CD8-positive, alpha-beta memory T cell (primary cell): Measurements from ENCODE around the gene CCL21. TPM values are rescaled to one million over a fixed set of nuclear protein-coding genes. Genes with fewer than 3 reads are reported as not detected.

Experiments used
- CTCF ChIA-PET: fragments of 350-600 bp; sonication (Branson Sonifier 250); formaldehyde crosslinking; loops from one replicate; lab custom pipeline; 2021; ENCODE audit warnings: antibody characterized with exemption; lab: Charles Lee
- POLR2A ChIA-PET: fragments of 350-600 bp; sonication (Branson Sonifier 250); formaldehyde crosslinking; loops from one replicate; lab custom pipeline; 2021; ENCODE audit warnings: antibody characterized with exemption; lab: Charles Lee
- DNase-seq, 5 donors: peaks; one replicate each; pipeline versions ENCODE4 v3.0.0 to v3.0.0-alpha.2; 2020 to 2022; ENCODE audit warnings: mixed read lengths in 1 of 5
- H3K27ac ChIP-seq: one replicate; pipeline ENCODE4 v1.7.0; 2013; ENCODE audit warnings: low read depth, mild to moderate bottlenecking, low read length, moderate library complexity
- H3K27me3 ChIP-seq: 2 replicates; pipeline ENCODE4 v1.7.0; 2013; ENCODE audit warnings: low read length, mild to moderate bottlenecking; ENCODE audit not compliant: insufficient read depth, poor library complexity, severe bottlenecking
- H3K36me3 ChIP-seq: 2 replicates; pipeline ENCODE4 v1.7.0; 2013; ENCODE audit warnings: mild to moderate bottlenecking, low read length, moderate library complexity; ENCODE audit not compliant: insufficient read depth
- H3K4me1 ChIP-seq: 2 replicates; pipeline ENCODE4 v1.7.0; 2013; ENCODE audit warnings: mild to moderate bottlenecking, low read length, moderate library complexity; ENCODE audit not compliant: insufficient read depth
- H3K4me3 ChIP-seq: 2 replicates; pipeline ENCODE4 v1.7.0; 2013; ENCODE audit warnings: mild to moderate bottlenecking, low read length
- H3K9me3 ChIP-seq: 2 replicates; pipeline ENCODE4 v1.7.0; 2013; ENCODE audit warnings: mild to moderate bottlenecking, low read length
- H3K27ac Mint-ChIP-seq, 8 donors: one replicate each; pipeline ENCODE4 v1.8.0; 2020 to 2021; ENCODE audit warnings: mixed read lengths in 8 of 8, mild to moderate bottlenecking in 6 of 8, inconsistent platforms in 3 of 8, moderate library complexity in 3 of 8
- H3K27me3 Mint-ChIP-seq, 2 donors: one replicate each; pipeline ENCODE4 v1.8.0; 2020 to 2021; ENCODE audit warnings: mixed read lengths in 2 of 2, mild to moderate bottlenecking in 1 of 2, moderate library complexity in 1 of 2
- H3K36me3 Mint-ChIP-seq, 3 donors: one replicate each; pipeline ENCODE4 v1.8.0; 2020 to 2021; ENCODE audit warnings: mixed read lengths in 3 of 3, inconsistent platforms in 1 of 3, mild to moderate bottlenecking in 1 of 3
- H3K4me1 Mint-ChIP-seq, 3 donors: one replicate each; pipeline ENCODE4 v1.8.0; 2020 to 2021; ENCODE audit warnings: mixed read lengths in 3 of 3, inconsistent platforms in 1 of 3, mild to moderate bottlenecking in 1 of 3
- H3K4me3 Mint-ChIP-seq, 7 donors: one replicate each; pipeline ENCODE4 v1.8.0; 2020 to 2021; ENCODE audit warnings: mixed read lengths in 7 of 7, mild to moderate bottlenecking in 6 of 7, moderate library complexity in 4 of 7, inconsistent platforms in 2 of 7
- H3K9me3 Mint-ChIP-seq, 5 donors: one replicate each; pipeline ENCODE4 v1.8.0; 2020 to 2022; ENCODE audit warnings: mixed read lengths in 5 of 5, mild to moderate bottlenecking in 3 of 5, moderate library complexity in 2 of 5, inconsistent platforms in 1 of 5
- polyA plus RNA-seq: library from polyadenylated mRNA; unstranded; fragments of 300-500 nt; fragmentation: Illumina TruSeq; gene quantifications from one replicate; pipeline ENCODE4 v1.2.3, GENCODE V29; 2021
- total RNA-seq, 2 experiments: library from RNA; stranded (reverse); gene quantifications; one replicate each; pipeline ENCODE4 v1.2.3, GENCODE V29; 2021

The CCL21 gene
- total and polyA plus RNA-seq, 3 experiments from 2014 or later, result not detected

DNA sequence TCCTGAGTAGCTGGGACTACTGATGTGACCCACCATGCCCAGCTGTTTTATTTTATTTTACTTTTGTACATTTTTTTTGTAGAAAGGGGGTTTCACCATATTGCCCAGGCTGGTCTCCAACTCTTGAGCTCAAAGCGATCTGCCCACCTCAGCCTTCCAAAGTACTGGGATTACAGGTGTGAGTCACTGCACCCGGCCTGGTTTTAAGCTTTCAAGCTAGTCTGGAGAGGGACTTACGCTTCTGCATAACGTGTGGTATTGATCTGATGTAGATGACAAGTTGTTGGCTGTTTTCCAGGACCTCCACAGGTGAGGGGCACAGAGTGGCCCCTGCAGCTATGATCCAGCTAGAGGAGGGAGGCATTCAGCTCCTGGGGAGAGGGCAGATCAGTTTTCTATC is 6.8 kb upstream of the CCL21 start:
- CTCF ChIA-PET, result interaction anchor here (1.7 kb wide), 2 partner anchors 14 to 16 kb away, joined by 4 to 7 read pairs; no protein-coding TSS in a partner anchor

DNA sequence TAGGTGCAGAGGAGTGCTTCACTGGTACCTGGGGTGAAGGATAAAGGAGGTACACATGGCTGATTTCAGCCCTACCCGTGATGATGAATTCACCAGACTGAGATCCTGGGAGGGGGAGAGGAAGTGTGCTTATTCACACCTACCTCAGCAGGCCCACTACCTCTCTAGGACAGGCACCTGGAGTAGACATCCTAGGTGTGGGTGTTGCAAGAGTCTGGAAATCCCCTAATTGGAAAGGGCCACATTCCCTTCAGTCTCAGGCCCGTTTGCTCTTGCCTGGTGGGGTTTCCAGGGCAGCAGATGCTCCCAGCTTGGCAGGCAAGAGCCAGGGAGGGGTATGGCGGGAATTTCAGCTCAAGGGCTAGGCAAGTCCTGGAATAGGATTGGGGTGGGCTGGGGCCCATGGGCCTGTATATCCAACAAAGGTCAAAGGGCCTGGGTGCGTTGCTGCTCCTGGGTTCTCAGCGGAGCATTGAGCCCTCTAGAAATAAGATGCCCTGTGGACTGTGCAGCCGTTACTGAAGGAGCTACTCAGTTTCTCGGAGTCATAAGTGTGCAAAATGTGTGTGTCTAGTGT is 5.8 kb upstream of the CCL21 start:
- Histone ChIP-seq H3K27me3 (no peaks in the 10 kb centered on the region), H3K4me1 (no peaks in the 10 kb centered on the region), H3K9me3 (no peaks in the 10 kb centered on the region), H3K27ac (no peak overlapping the region), H3K4me3 (no peak overlapping the region), H3K36me3 (no peaks in the 10 kb centered on the region)
- Mint-ChIP-seq H3K4me3 (no peak overlapping the region), H3K36me3 (no peaks in the 10 kb centered on the region), H3K27ac (no peak overlapping the region), H3K4me1 (no peaks in the 10 kb centered on the region), H3K27me3 (peaks cover 26 to 32% of the 10 kb centered on the region in 2 donors), H3K9me3 (no peaks in the 10 kb centered on the region)
- DNase-seq, result no peak
- CTCF ChIA-PET, result interaction anchor here (0.6 to 1.7 kb wide), 3 partner anchors 13 to 76 kb away, joined by 3 to 7 read pairs (median 4); no protein-coding TSS in a partner anchor
- POLR2A ChIA-PET, result no interaction called here

More for the DNA sequence above, 6.8 kb upstream of the CCL21 start:
- H3K27me3 Mint-ChIP-seq, result peaks cover 28 to 30% of the 10 kb centered on the region in 2 donors
- no peaks in the 10 kb centered on the region for H3K4me1 Mint-ChIP-seq
- Histone ChIP-seq H3K36me3 (no peaks in the 10 kb centered on the region), H3K4me3 (no peak overlapping the region), H3K27me3 (no peaks in the 10 kb centered on the region), H3K4me1 (no peaks in the 10 kb centered on the region), H3K9me3 (no peaks in the 10 kb centered on the region), H3K27ac (no peak overlapping the region)
- no peak overlapping the region for H3K27ac Mint-ChIP-seq
- no peak for DNase-seq
- no peaks in the 10 kb centered on the region for H3K9me3 Mint-ChIP-seq
- POLR2A ChIA-PET, result no interaction called here
- no peaks in the 10 kb centered on the region for H3K36me3 Mint-ChIP-seq
- H3K4me3 Mint-ChIP-seq, result no peak overlapping the region

DNA sequence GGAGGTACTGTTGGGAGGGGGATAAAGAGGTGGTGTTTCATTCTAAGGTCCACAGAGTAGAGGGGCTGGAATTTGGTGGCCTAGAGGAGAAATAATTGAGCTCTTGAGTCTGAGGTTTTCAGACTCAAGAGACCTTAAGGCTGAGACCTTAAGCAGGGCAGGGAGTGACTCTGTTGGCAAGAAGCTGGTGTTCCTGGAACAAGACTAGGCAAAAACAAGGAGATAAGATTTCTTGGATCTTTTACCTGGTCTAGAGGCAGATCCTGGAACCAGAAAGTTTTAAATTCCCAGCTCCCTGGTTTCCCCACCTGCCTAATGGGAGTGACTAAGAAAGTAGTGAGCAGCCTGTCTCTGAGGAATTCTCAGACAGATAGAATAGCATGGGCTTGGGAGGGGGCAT is 4.1 kb upstream of the CCL21 start:
- Mint-ChIP-seq H3K4me3 (no peak overlapping the region), H3K27ac (no peak overlapping the region), H3K36me3 (no peaks in the 10 kb centered on the region), H3K4me1 (no peaks in the 10 kb centered on the region), H3K27me3 (peaks cover 25 to 32% of the 10 kb centered on the region in 2 donors), H3K9me3 (no peaks in the 10 kb centered on the region)
- no peak overlapping the region for H3K27ac ChIP-seq
- no peaks in the 10 kb centered on the region for H3K9me3 ChIP-seq
- ChIA-PET CTCF (interaction anchor here (1.1 to 5.7 kb wide), 2 partner anchors 8 to 12 kb away, joined by 3 to 30 read pairs; no protein-coding TSS in a partner anchor), POLR2A (no interaction called here)
- no peaks in the 10 kb centered on the region for H3K36me3 ChIP-seq
- DNase-seq, result no peak
- H3K27me3 ChIP-seq, result no peaks in the 10 kb centered on the region
- no peak overlapping the region for H3K4me3 ChIP-seq
- H3K4me1 ChIP-seq, result no peaks in the 10 kb centered on the region

DNA sequence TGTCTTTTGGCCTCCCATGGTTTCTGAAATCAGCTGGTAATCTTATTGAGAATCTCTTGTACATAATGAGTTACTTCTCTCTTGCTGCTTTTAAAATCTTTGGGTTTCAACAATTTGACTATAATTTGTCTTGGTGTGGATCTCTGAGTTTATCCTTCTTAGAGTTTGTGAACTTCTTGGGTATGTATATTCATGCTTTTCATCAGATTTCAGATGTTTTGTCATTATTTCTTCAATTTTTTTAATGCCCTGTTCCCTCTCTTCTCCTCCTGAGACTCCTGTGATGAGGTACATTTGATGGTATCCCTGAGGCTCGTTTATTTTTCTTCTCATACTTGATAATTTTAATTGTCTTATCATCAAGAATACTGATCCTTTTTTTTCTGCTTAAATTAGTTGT is 2.2 kb upstream of the CCL21 start:
- Mint-ChIP-seq H3K27ac (no peak overlapping the region), H3K36me3 (no peaks in the 10 kb centered on the region), H3K27me3 (peaks cover 19 to 27% of the 10 kb centered on the region in 2 donors), H3K4me1 (no peaks in the 10 kb centered on the region), H3K4me3 (no peak overlapping the region), H3K9me3 (no peaks in the 10 kb centered on the region)
- Histone ChIP-seq H3K27ac (no peak overlapping the region), H3K36me3 (no peaks in the 10 kb centered on the region), H3K9me3 (no peaks in the 10 kb centered on the region), H3K4me1 (no peaks in the 10 kb centered on the region), H3K4me3 (no peak overlapping the region), H3K27me3 (no peaks in the 10 kb centered on the region)
- ChIA-PET CTCF (interaction anchor here (5.7 kb wide), 1 partner anchor 10 kb away, joined by 30 read pairs; no protein-coding TSS in a partner anchor), POLR2A (no interaction called here)
- no peak for DNase-seq

DNA sequence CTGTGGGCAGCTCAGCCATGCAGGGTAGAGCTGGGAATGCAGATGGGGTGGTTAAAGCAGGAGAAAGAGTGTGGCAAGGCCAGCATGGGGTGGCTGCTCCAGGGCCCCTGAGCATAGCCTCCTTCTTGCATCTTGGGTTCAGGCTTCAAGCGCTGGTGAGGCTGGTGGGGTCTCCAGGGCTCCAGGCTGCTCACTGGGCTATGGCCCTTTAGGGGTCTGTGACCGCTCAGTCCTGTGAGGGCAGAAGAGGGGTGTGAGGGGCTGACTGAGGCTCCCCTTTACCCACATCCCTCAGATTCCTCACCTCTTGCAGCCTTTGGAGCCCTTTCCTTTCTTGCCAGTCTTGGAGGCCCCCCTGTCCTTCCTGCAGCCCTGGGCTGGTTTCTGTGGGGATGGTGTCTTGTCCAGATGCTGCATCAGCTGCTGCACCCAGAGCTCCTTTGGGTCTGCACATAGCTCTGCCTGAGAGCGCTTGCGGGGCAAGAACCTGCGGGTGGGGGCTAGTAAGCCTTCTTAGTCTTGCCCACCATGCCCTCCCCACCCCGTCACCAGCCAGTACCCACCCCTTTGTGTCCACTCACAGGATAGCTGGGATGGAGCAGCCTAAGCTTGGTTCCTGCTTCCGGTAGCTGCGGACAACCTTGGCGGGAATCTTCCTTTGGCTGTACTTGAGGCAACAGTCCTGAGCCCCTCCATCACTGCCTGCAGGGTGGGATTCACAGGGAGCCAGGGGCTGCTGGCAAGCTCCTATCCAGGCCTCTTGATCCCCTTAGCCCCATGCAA is 549 bp downstream of the CCL21 start:
- CTCF ChIA-PET, result interaction anchor here (1.1 to 5.7 kb wide), 2 partner anchors 7 to 105 kb away, joined by 4 to 30 read pairs; no protein-coding TSS in a partner anchor
- Mint-ChIP-seq H3K4me3 (no peak overlapping the region), H3K36me3 (no peaks in the 10 kb centered on the region), H3K27ac (no peak overlapping the region), H3K9me3 (no peaks in the 10 kb centered on the region), H3K27me3 (peaks cover 10 to 17% of the 10 kb centered on the region in 2 donors), H3K4me1 (no peaks in the 10 kb centered on the region)
- Histone ChIP-seq H3K36me3 (no peaks in the 10 kb centered on the region), H3K4me3 (no peak overlapping the region), H3K27me3 (no peaks in the 10 kb centered on the region), H3K4me1 (no peaks in the 10 kb centered on the region), H3K9me3 (no peaks in the 10 kb centered on the region), H3K27ac (no peak overlapping the region)
- POLR2A ChIA-PET, result no interaction called here
- DNase-seq, result no peak

DNA sequence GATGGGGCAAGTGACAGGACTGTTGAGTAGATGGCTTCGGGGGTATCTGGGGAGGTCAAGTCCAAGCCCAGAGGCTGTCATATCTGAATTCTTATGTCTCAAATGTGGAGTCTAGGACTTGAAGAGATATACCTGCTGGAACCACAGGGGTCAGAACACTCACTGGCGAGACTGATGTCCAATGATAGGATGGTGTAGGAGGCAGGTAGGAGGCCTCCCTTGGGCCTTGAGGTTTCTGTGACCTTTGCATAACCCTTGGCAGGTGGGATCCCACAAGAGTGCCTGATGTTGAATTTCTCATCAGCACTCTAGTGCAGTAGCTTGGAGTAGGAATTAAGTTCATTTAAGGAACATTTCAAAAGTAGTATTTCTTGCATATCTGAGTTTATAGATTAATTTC is 2.8 kb downstream of the CCL21 start:
- Histone ChIP-seq H3K27me3 (no peaks in the 10 kb centered on the region), H3K27ac (no peak overlapping the region), H3K4me1 (no peaks in the 10 kb centered on the region), H3K9me3 (no peaks in the 10 kb centered on the region), H3K36me3 (no peaks in the 10 kb centered on the region), H3K4me3 (no peak overlapping the region)
- Mint-ChIP-seq H3K36me3 (no peaks in the 10 kb centered on the region), H3K27ac (no peak overlapping the region), H3K4me1 (peaks cover under 1 to 2% (median 1%) of the 10 kb centered on the region in 3 donors), H3K27me3 (peaks cover 3 to 4% of the 10 kb centered on the region in 2 donors), H3K9me3 (no peaks in the 10 kb centered on the region), H3K4me3 (no peak overlapping the region)
- POLR2A ChIA-PET, result no interaction called here
- DNase-seq, result no peak
- CTCF ChIA-PET, result no interaction called here

DNA sequence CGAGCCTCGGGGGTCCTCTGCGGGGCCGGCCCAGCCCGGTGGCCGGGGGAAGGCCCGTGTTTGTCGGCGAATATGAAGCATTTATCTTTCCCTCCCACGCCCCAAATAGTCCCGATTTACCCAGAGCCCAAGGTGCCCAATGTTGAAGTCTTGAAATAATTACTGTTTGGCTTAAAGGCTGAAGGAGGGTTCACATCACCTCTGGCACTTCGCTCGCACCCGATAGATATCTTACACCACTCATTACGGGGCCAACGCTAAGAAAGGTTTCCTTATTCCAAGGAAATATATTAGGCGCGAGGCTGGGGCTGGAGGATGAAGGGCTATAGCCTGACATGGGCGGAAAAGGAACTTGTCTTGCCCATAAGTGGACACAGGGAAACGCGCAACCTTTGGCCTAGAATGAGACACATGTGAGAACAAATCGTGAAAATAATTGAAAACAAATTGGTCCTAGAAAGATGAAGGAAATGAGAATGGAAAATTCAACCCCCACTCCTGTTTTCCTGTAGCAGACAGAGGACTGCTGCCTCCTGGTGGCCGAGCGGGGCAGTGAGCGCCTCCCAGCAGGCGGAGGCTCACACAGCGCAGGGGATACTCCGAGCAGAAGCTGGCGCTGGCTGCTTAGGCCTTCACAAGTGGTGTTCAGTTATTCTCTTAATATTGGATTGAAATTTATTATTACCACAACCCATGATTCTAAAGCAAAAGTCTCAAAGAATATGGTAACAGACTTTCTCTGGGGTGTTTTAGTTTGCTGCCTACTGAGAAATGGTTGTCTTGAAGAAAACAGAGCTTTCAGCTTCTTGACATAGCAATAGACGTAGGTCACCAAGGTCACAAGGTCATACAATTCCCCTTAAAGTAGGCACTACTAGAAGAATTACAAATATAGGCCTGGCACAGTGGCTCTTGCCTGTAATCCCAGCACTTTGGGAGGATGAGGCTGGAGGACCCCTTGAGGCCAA is 7.9 kb downstream of the CCL21 start:
- H3K27ac Mint-ChIP-seq, result peak overlapping the region in 6 of 8 donors; percentile 10 to 70 (median 51)
- H3K9me3 Mint-ChIP-seq, result no peaks in the 10 kb centered on the region
- Histone ChIP-seq H3K27me3 (no peaks in the 10 kb centered on the region), H3K36me3 (no peaks in the 10 kb centered on the region), H3K27ac (no peak overlapping the region), H3K4me1 (peaks cover 9% of the 10 kb centered on the region), H3K9me3 (no peaks in the 10 kb centered on the region), H3K4me3 (peak overlapping the region; percentile 62)
- DNase-seq, result peak; percentile 59 to 84 (median 70)
- H3K4me1 Mint-ChIP-seq, result peaks cover 6 to 16% (median 13%) of the 10 kb centered on the region in 3 donors
- H3K27me3 Mint-ChIP-seq, result peaks cover 8 to 9% of the 10 kb centered on the region in 2 donors
- peak overlapping the region; percentile 72 to 89 (median 83) for H3K4me3 Mint-ChIP-seq
- ChIA-PET CTCF (interaction anchor here (0.6 to 4.6 kb wide), 24 partner anchors 9 to 1067 kb away, joined by 3 to 32 read pairs (median 5); partner anchors contain the start of genes CCL19, CCL21, CCL27 and DCTN3), POLR2A (no interaction called here)
- H3K36me3 Mint-ChIP-seq, result no peaks in the 10 kb centered on the region
